ENCODE results near the gene PARN.

PARN gene

DNA sequence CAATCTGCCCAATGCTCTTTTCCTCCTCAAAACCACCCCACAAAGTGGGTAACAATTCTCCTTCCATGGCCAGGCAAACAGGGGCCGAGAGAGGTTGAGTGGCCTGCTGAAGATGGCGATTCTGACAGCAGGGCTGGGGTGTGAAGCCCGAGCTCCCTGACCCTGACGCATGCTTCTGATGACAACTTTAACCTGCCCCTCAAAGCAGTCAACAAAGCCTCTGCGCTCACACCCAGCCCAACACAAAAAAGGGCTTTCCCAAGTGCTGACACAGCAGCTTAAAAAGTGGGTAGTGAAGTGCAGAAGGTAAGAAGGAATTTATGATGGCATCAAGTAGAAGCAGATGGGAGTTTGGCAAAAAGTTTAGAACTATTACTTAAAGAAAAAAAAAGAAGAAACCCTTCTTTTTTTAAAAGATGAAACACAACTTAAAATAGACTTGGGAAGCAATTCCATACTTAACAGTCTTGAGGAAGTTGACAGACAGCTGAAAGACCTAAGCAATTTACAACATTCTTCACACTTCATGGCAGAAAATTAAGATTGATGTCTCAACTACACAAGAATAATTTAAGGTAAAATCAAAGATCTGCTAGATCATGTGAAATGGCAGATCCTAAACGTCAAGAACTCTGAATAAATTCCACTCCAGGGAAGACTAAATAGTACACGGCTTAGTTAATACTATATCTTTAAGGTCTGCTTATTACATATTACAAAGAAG is 133.9 kb downstream of the PARN start:
- no peak for DNase-seq

DNA sequence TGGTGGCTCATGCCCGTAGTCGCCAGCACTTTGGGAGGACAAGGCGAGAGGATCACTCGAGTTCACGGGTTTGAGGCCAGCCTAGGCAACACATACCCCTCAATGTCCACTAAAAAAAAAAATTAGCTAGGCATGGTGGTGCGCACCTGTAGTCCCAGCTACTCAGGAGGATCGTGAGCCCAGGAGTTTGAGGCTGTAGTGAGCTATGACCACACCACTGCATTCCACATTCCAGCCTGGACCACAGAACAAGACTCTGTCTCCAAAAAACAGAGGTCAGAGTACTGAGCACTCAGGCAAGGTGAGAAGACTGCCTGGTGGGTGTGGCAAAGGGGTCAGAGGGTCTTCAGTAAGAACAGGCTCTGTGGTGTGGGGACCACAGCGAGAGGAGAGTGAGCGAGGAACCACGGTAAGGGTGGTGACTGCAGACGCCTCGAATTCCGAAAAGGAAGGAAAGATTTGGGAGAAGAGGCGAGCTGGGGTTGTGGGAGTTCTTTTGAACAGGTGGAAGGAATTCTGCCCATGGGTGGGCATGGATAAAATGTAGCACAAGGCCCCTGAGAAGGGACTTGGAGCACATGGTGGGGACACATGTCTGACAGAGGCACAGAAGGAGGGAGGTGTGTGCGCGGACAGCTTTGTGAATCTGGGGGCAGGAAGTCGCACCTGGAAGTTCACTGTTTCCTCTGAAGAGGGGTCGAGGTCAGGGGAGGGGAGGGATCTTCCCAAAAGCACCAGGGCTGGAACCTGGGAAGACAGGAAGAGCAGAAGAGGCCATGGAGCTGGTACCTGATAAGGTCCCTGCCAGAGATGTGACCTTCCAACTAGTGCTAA is 134.6 kb downstream of the PARN start:
- no peak for DNase-seq

DNA sequence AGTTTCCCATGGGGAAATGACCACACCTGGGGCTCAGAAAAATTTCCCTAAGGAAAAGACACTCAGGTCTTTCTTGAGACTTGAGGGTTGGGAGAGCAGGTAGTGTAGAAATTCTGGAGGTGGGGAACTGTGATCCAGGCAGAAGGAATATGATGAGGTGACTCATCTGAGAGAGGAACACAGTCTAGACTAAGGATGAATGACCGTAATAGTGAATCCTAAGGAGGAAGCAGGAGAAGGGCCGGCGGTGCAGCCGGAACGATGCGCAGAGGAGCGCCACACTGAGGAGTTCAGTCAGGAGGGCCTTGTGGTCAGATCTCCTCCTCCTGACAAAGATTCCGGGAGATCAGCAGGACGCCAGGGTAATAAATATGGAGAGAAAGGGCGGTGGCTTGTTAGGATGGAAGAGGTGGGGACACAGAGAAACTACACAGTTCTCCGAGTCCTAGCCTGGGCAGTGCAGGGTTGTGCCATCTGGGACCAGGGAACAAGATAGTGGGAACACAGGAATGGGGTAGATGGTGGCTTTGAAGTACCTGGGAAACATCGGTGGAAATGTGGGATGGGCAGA is 135.6 kb downstream of the PARN start:
- DNase-seq = no peak

DNA sequence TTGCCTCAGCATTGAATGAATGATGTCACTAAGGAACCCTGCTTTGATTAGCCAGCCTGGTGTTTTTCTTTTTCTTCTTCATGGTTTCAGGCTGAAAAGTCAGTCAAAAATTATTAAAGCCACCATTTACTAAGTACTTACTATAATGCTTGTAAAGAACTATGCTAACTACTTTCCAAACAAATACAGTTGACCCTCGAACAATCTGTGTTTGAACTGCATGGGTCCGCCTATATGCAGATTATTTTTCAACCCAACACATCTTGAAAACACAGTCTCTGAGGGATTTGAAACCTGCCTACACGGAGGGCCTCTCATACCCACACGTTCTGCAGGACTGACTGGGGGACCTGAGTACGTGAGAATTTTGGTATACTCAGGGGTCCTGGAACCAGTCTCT is 136.3 kb downstream of the PARN start:
- DNase-seq = no peak

DNA sequence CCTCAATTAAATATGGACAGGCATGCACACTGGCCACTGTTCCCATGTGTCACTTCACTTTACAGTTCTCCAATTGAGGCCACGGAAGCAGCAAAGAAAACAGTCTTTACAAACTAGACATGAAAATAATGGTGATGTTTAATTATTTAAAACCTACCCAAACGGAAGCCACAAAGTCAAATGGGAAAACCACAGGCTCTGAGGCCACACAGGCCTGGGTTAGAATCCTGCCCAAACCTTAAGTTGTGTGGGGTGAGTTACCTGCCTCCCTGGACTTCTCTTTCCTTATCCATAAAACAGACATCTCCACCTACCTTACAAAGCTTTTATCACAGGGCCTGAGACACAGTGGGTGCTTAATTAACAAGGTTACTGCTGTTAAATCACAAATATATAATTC is 137.4 kb downstream of the PARN start:
- no peak for DNase-seq

DNA sequence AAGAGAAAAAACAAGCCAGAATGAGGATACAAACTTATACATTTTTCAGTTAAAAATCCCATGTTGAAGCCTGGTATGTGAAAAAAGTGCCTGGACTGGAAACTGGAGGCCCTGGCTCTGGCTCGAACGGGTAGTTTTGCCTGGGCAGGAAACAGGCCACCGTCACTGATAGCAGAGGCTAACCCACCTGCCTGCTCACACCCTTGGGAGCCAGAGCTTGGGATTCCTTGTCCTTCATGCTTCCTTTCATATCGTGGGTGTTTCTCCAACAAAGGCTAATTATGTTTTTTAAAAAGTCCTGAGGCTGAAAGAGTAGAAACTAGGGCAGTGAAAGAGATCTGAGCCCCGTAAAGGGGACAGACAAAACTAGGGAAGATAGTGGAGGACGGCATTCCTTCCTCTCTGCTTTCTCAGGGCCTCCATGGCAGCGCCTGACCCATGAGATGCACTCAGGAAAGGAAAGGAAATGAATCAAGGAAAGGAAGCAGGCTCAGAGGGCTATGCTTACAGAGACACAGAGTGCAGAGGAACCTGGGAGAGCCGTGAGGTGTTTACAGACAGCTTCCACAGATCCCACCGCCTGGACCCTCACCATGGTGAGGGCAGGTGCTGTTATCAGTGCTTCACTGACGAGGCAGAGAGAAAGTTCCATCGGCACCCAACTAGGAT is 138.1 kb downstream of the PARN start:
- no peak for DNase-seq

DNA sequence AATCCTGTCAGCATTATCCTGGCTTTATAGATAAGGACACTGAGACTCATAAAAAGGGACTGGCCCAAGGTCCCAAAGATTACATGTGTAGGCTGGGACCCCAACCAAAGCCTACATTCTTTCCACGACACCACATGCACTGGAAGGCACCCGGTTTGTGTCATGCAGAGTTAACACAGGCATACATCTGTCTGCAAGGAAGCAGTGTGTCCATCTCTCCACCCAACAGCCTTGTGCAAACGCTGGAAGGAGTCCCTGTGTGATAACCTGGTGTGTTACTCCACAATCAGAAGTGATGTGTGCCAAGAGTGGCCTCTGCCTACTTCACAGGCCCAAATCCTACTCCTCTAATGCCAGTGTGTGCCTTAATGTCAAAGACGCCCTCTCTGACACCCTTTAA is 139.8 kb downstream of the PARN start:
- DNase-seq = no peak

DNA sequence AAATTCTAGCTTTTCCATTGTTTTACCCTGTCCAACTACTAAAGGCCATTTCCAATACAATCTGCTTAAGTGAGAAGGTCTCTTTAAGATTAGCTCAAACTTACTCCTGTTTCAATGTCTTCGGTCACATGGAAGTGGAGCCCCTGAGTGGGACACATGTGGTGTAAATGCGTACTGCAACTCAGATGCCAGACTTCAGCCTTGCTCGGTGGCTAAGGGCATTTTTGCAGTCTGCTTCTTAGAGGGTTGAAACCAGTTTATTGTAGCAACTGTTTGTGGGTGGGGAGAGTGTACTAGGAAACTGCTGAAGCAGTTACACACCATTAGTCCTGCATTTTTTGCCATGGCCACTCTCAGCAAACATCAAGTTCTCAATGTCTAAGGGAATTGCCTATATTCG is 140.6 kb downstream of the PARN start:
- DNase-seq = no peak

DNA sequence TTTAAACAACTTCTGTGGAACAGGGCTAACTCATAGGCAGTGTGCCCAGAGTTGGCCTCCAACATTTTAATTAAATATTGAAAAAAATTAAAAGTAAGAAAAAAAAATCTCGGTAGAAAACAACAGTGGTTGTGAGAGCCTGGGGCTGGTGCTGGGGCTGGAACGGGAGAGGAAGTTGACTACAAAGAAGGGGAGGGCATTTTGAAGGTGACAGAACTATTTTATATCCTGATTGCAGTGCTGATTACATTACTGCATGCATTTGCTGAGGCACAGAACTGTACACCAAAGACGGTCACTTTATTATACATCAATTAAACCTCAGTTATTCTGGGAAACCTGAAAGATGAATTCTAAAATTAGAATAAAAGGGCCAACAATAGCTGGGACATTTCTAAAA is 142.5 kb downstream of the PARN start:
- DNase-seq = no peak

DNA sequence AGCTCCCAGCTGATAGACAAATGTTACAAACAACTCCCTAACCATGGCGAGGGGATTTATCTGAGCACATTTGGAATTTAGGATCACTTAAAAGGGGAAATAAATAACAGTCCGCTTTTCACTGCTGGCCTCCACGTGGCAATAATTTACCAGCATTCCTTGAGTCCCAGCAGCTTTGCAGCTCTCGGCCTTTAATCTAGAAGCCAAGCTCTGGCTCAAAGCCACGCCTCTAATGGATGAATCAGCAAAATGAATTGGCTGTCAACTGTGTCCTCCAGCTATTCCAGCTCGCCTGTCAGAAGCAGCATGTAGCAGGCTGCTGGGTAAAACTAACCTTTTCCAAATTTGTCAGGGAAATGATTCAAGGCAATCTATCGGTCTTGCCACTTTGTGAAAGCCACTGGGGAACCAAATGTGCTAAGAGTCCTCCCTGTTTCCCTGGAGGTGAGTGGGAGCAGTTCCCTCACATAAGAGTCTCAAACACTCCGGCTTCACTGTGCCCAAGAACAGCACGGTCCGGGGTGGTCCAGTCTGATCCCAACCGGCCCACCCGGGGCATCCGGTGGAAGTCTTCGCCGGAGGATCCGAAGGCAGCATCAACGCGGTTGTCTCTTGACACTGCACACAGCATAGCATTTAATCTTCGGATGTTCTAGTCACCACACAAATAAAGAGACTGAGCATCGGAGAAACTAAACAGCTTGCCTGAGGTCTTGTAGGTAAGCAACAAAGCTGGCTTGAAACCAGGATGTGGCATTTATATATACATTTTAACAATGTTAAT is 143.3 kb downstream of the PARN start:
- peak; percentile 85 for DNase-seq

DNA sequence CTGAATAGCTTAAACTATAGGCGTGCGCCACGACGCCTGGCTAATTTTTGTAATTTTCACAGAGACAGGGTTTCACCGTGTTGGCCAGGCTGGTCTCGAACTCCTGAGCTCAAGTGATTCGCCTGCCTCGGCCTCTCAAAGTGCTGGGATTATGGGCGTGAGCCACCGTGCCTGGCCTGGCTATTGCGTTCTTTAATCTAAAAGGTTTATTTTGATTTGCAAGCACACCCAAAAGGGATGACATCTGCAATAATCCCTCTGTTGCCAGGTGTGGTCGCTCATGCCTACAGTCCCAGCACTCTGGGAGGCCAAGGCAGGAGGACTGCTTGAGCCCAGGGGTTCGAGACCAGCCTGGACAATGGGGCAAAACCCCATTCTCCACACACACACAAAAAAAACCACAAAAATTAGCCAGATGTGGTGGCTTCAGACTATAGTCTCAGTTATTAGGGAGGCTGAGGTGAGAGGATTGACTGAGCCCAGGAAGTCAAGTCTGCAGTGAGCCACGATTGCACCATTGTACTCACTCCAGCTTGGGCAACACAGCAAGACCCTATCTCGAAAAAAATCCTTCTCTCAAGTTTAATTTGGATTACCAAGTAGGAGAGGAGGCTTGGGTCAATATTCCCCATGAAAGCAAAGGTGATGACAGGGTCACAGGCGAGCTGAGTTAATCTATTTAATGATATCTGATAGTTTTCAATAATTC is 144.1 kb downstream of the PARN start:
- no peak for DNase-seq

DNA sequence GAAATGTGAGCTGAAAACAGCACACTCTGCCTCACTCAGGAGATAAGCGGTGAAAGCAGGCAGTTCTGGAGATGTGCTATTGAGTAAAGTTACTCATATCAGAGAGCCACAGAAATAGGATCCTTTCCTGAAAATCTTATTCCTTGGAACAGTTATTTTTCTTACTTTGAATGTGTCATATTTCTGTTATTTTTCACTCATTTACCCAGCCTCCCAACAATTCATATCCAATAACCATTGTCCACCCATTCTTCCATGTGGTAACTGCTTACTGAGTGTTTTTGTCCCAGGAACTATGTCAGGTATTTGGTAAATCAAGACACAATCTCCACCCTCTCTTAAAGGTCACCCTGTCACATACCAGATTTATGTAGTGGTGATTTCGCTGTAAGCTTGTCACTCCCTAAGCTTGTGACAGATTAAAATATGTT is 144.9 kb downstream of the PARN start:
- DNase-seq = no peak

DNA sequence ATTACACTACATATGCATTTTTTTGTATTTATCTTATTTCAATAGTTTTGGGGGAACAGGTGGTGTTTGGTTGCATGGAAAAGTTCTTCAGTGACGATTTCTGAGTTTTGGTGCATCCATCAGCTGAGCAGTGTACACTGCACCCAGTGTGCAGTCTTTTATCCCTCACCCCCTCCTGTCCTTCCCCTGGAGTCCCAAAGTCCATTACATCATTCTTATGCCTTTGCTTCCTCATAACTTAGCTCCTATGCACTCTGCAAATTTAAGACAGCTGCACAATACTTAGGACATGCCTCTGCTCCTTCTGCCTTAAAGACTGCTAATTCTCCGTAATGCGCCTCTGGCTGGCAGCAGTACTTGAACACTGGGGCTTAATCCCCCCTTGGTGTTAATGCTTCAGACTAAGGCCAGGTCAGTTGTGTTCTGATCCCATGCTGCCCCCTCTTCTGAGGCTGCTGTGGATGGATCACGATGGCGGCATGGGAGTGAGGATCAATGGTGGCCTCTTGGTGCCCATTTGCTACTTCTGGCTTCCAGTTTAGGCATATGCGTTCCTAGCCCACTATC is 146.2 kb downstream of the PARN start:
- no peak for DNase-seq

DNA sequence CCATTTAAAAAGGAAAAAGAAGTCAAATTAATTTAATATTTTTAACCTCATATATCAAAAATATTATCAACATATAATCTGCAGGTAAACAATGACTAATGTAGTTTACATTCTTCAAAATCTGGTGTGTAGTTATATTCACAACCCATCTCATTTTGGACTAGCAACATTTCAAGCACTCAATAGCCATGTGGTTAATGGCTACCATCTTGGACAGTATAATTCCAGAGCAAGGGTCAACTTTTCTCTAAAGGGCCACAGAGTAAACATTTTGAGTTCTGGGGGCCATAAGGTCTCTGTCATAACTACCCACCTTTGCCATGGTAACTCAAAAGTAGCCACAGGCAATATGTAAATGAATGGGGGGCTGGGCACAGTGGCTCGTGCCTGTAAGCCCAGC is 153.9 kb downstream of the PARN start:
- DNase-seq = no peak

DNA sequence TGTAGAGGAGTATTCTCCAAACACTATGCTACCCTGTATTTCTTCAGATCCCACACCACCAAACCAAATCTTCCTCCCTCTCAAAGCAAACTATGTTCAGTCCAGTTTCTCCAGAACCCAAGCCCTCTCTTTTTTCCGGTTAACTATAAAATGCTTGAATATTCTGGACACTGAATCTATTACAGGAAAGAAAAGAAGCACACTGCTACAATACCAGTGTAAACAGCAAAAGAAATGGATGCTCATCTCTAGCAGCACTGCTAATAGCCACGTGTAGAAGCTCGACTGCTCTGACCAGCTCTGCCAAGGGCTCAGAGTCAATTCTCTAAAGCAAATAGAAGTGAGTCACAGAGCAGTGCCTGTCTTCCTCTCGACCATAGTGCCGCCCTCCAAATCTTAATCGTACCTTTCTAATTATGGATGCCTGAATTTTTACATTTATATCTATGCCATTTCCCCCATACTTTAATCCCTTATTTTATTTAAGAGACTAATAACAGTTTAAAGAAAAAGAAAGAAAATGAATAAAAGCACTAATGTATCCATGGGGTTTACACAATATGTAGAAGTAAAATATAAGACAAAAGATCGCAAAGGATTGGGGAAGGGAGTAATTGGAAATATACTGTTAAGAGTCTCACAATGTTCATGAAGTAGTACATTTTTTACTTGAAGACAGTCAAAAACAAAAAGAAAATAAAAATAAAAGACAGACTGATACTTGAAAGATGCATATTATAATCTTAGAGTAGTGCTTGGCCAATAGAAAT is 154.5 kb downstream of the PARN start:
- no peak for DNase-seq

DNA sequence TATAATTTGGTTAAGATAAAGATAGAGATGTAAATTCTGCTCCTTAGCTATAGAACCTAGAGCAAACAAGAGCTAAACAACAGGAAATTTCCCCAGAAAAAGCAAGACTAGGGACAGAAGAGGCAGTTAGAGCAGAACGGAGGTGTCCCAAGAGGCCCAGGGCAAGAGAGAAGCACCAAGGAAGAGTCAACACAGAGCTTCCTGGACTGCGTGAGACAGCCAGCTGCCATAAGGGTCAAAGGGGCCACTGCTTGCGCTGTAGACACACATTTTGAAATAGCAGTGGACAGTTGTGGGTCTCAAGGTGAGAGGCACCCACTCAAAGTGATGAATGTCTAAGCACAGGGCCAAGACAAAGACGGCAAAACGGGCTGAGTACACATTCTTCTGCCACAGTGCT is 156.6 kb downstream of the PARN start:
- no peak for DNase-seq

DNA sequence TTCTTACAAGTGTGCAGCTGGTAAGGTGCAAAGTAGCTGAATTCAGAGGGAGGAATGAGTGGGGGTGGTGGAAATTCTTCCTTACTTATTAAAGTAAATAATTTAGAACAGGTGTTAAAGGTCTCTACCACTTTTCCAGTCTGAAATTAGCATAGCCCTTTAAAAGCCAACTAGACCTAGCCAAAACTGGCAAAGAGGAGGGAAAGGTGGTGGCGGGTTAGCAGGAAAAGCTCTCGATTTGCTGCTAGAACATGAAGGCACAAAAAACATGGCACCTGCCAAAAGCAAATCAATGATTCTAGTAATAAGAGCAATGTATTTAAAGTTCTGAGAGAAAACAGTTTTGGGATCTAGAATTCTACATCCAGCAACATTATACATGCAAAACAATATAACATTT is 157.7 kb downstream of the PARN start:
- no peak for DNase-seq

DNA sequence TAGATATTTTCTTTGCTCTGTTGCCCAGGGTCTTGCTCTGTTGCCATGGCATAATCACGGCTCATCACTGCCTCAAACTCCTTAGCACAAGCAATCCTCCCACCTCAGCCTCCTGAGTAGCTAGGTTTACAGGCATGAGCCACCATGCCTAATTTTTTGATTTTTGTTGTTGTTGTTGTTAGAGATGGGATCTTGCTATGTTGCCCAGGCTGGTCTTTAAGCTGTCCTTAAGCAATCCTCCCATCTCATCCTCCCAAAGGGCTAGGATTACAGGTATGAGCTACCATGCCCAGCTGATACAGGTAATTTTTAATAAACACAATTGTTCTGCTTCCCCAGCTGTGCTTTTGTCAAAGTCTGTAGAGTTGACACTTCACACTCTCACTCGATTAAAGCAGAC is 159.3 kb downstream of the PARN start:
- DNase-seq = no peak

DNA sequence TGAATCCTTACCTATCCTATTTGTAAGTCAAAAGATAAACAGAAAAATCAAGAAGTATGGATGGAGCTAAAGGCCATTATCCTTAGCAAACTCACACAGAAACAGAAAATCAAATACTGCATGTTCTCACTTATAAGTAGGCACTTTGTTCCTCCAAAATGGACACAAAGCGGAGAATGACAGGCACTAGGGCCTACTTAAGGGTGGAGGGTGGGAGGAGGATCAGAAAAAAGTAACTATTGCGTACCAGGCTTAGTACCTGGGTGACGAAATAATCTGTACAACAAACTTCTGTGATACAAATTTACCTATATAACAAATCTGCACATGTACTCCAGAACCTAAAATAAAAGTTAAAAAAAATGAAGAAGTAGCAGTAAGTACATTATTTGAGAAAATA is 164.3 kb downstream of the PARN start:
- DNase-seq = no peak

DNA sequence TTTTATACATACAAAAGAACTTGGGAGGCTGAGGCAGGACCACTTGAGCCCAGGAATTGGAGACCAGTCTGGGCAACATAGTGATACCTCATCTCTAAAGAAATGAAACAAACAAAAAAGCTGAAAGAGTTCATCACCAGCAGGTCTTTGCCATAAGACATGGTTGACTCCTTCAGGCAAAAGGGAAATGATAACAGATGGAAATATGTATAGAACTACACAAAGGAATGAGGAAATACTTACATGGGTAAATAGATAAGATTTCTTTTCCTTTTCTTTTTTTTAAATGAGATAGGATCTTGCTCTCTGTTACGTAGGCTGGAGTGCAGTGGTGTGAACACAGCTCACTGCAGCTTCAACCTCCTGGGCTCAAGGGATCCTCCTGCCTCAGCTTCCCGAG is 165.3 kb downstream of the PARN start:
- no peak for DNase-seq

DNA sequence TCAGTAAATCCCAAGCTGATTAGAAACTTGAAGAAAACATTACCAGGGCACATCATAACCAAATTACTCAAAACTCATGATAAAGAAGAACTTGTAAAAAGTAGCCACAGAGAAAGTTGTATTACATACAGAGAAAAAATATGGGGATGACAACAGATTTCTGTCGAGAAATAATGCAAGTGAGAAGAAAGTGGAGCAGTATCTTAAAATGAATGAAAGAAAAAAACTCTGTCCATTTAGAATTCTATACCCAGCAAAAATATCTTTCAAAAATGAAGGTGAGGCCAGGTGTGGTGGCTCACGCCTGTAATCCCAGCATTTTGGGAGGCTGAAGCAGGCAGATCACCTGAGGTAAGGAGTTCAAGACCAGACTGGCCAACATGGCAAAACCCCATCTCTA is 165.9 kb downstream of the PARN start:
- DNase-seq = no peak

Measured in femur (tissue), 1 donor.